Mesothelial cell of epicardium (in vitro differentiated cells): ENCODE results near the gene ASH1L. TPM values are rescaled to one million over a fixed set of nuclear protein-coding genes. Genes with fewer than 3 reads are reported as not detected.
A peak's percentile ranks its signal among the peaks of the same experiment; 100 is the strongest.

Experiments
- DNase-seq, 2 experiments: peaks; one replicate each; pipeline ENCODE4 v3.0.0; 2021; ENCODE audit warnings: low spot score in 2 of 2; ENCODE audit not compliant: unreplicated experiment in 2 of 2
- H3K27ac Mint-ChIP-seq: 2 replicates; pipeline ENCODE4 v1.8.0; 2021; ENCODE audit warnings: mixed read lengths
- H3K27me3 Mint-ChIP-seq: 2 replicates; pipeline ENCODE4 v1.8.0; 2021; ENCODE audit warnings: low read depth, mixed read lengths
- H3K36me3 Mint-ChIP-seq: 2 replicates; pipeline ENCODE4 v1.8.0; 2021; ENCODE audit warnings: mixed read lengths
- H3K4me1 Mint-ChIP-seq: 2 replicates; pipeline ENCODE4 v1.8.0; 2021; ENCODE audit warnings: mixed read lengths
- H3K4me3 Mint-ChIP-seq: 2 replicates; pipeline ENCODE4 v1.8.0; 2021; ENCODE audit warnings: mild to moderate bottlenecking, moderate library complexity, mixed read lengths
- H3K9me3 Mint-ChIP-seq: 2 replicates; pipeline ENCODE4 v1.8.0; 2021; ENCODE audit warnings: mixed read lengths
- CTCF ChIP-seq: fragments of 200-600 bp; sonication (generic); IDR thresholded peaks from one replicate; pipeline ENCODE4 v1.5.0; 2021; ENCODE audit warnings: antibody characterized with exemption; ENCODE audit not compliant: unreplicated experiment
- total RNA-seq: library from RNA; stranded (reverse); gene quantifications from 3 replicates; pipeline ENCODE4 v1.2.1, GENCODE V29; 2021

The ASH1L gene
- total RNA-seq, 1 donor from 2014 or later: 87.7 TPM

- Mint-ChIP-seq H3K27ac (peak overlapping the region; percentile 21), H3K36me3 (peaks cover 20% of the 10 kb centered on the region), H3K4me1 (peaks cover 9% of the 10 kb centered on the region), H3K9me3 (no peaks in the 10 kb centered on the region), H3K4me3 (no peak overlapping the region), H3K27me3 (no peaks in the 10 kb centered on the region)
- TF ChIP-seq CTCF: no peak
- no peak for DNase-seq
Observed at GRCh38 chr1:155485945-155486344, 76.7 kb downstream of the ASH1L start.

- Mint-ChIP-seq H3K27me3 (no peaks in the 10 kb centered on the region), H3K36me3 (peaks cover 23% of the 10 kb centered on the region), H3K4me3 (no peak overlapping the region), H3K9me3 (no peaks in the 10 kb centered on the region), H3K27ac (no peak overlapping the region), H3K4me1 (peaks cover 9% of the 10 kb centered on the region)
- no peak for DNase-seq
- TF ChIP-seq CTCF: no peak
Observed at GRCh38 chr1:155485222-155485621, 77.4 kb downstream of the ASH1L start.

- peaks cover 40% of the 10 kb centered on the region for H3K36me3 Mint-ChIP-seq
- no peak for TF ChIP-seq CTCF
- no peaks in the 10 kb centered on the region for H3K27me3 Mint-ChIP-seq
- peak overlapping the region; percentile 21 for H3K27ac Mint-ChIP-seq
- DNase-seq: no peak
- H3K4me3 Mint-ChIP-seq: no peak overlapping the region
- no peaks in the 10 kb centered on the region for H3K9me3 Mint-ChIP-seq
- peaks cover 33% of the 10 kb centered on the region for H3K4me1 Mint-ChIP-seq
Observed at GRCh38 chr1:155481741-155482241, 80.8 kb downstream of the ASH1L start.

- H3K4me3 Mint-ChIP-seq: no peak overlapping the region
- no peaks in the 10 kb centered on the region for H3K9me3 Mint-ChIP-seq
- no peak for TF ChIP-seq CTCF
- H3K27ac Mint-ChIP-seq: peak overlapping the region; percentile 14
- H3K27me3 Mint-ChIP-seq: no peaks in the 10 kb centered on the region
- H3K36me3 Mint-ChIP-seq: peaks cover 36% of the 10 kb centered on the region
- peaks cover 46% of the 10 kb centered on the region for H3K4me1 Mint-ChIP-seq
- no peak for DNase-seq
Observed at GRCh38 chr1:155479205-155479604, 83.4 kb downstream of the ASH1L start.

GRCh38 chr1:155478270-155478852 lies 84.2 kb downstream of the ASH1L start:
- Mint-ChIP-seq H3K4me3 (no peak overlapping the region), H3K36me3 (peaks cover 36% of the 10 kb centered on the region), H3K27ac (peak overlapping the region; percentile 26), H3K9me3 (no peaks in the 10 kb centered on the region), H3K4me1 (peaks cover 49% of the 10 kb centered on the region), H3K27me3 (no peaks in the 10 kb centered on the region)
- no peak for TF ChIP-seq CTCF
- DNase-seq: no peak
